Measurements from ENCODE around the gene TEDC1.
A peak's percentile ranks its signal among the peaks of the same experiment; 100 is the strongest.
"Not testable (repeated sequence)": the region's sequence is repeated elsewhere in the genome, so short reads cannot be mapped to it uniquely, and the experiment has no call there.

TEDC1 gene

GRCh38 chr14:105527826-105528585 lies 37.0 kb downstream of the TEDC1 start:
- DNase-seq = peak; percentile 84

GRCh38 chr14:105528586-105529318 lies 37.7 kb downstream of the TEDC1 start:
- no peak for DNase-seq

- DNase-seq = no peak
Measured at GRCh38 chr14:105529319-105529568, 38.2 kb downstream of the TEDC1 start.

GRCh38 chr14:105529569-105530284 lies 38.7 kb downstream of the TEDC1 start:
- DNase-seq = no peak

GRCh38 chr14:105530285-105531087 lies 39.4 kb downstream of the TEDC1 start:
- DNase-seq = no peak

GRCh38 chr14:105531088-105531893 lies 40.2 kb downstream of the TEDC1 start:
- no peak for DNase-seq

- DNase-seq = no peak
Measured at GRCh38 chr14:105531894-105532623, 41.0 kb downstream of the TEDC1 start.

- DNase-seq = no peak
Measured at GRCh38 chr14:105532735-105533141, 41.7 kb downstream of the TEDC1 start.

GRCh38 chr14:105533391-105533790 lies 42.3 kb downstream of the TEDC1 start:
- no peak for DNase-seq

GRCh38 chr14:105533811-105534498 lies 42.9 kb downstream of the TEDC1 start:
- DNase-seq = no peak

GRCh38 chr14:105534586-105534985 lies 43.5 kb downstream of the TEDC1 start:
- no peak for DNase-seq

- no peak for DNase-seq
Measured at GRCh38 chr14:105536051-105536450, 45.0 kb downstream of the TEDC1 start.

- no peak for DNase-seq
Measured at GRCh38 chr14:105536691-105537579, 45.9 kb downstream of the TEDC1 start.

GRCh38 chr14:105537580-105538474 lies 46.8 kb downstream of the TEDC1 start:
- DNase-seq = peak; percentile 61

GRCh38 chr14:105538481-105539049 lies 47.5 kb downstream of the TEDC1 start:
- DNase-seq = no peak

GRCh38 chr14:105540811-105541210 lies 49.8 kb downstream of the TEDC1 start:
- DNase-seq = no peak

GRCh38 chr14:105541218-105541875 lies 50.3 kb downstream of the TEDC1 start:
- no peak for DNase-seq

- not testable (repeated sequence) for DNase-seq
Measured at GRCh38 chr14:105545676-105546075, 54.6 kb downstream of the TEDC1 start.

All from suppressor macrophage treated with lipopolysaccharide for 4 hours (primary cell).